Pancreas (tissue), 10 donors: Measurements from ENCODE around the gene PLEKHA3. TPM values are rescaled to one million over a fixed set of nuclear protein-coding genes. Genes with fewer than 3 reads are reported as not detected.

Source experiments
- ATAC-seq, 4 donors: fragments of 200-7000 bp; cut with Tn5 transposase; one replicate each; pipeline versions ENCODE4 v1.8.0 to v1.9.1; 2020; ENCODE audit warnings: mild to moderate bottlenecking in 4 of 4, moderate library complexity in 4 of 4
- DNase-seq, 6 donors: peaks; one replicate each; pipeline ENCODE4 v3.0.0-alpha.2; 2020
- FAIRE-seq: peaks from 2 replicates; lab custom pipeline; 2012; peaks lifted over from hg19 to GRCh38; lab: Jason Lieb, UNC
- H3K27ac ChIP-seq, 4 donors: fragments of 200-600 bp; sonication (generic); 1 replicate in 3 of 4; 2 replicates in 1 of 4; pipeline versions ENCODE4 v1.5.0 to v1.8.0; 2020
- H3K27me3 ChIP-seq, 4 donors: fragments of 200-600 bp; one replicate each; pipeline ENCODE4 v1.8.0; 2021
- H3K36me3 ChIP-seq, 3 donors: fragments of 200-600 bp; sonication (generic) in 1 of 3; one replicate each; pipeline versions ENCODE4 v1.5.0 to v1.8.0; 2020 to 2021
- H3K4me1 ChIP-seq, 3 donors: fragments of 200-600 bp; one replicate each; pipeline ENCODE4 v1.8.0; 2021
- H3K4me3 ChIP-seq, 4 donors: fragments of 200-600 bp; sonication (generic) in 2 of 4; one replicate each; pipeline versions ENCODE4 v1.5.0 to v1.8.0; 2020 to 2021
- H3K9me3 ChIP-seq, 4 donors: fragments of 200-600 bp; one replicate each; pipeline ENCODE4 v1.8.0; 2021
- CTCF ChIP-seq, 4 donors: fragments of 200-600 bp; sonication (generic) in 3 of 4; IDR thresholded peaks; one replicate each; pipeline versions ENCODE4 v1.5.0 to v1.8.0; 2021; ENCODE audit warnings: antibody characterized with exemption in 4 of 4
- WGBS, 2 donors: extraction: QIAGEN DNeasy Blood & Tissue Kit; methylation state at CpG; one replicate each; pipeline ENCODE4 v1.1.7; 2013; 5-methylcytosine and 5-hydroxymethylcytosine counted together
- intact Hi-C, 3 donors: fragments of 100-400 bp; cut with DNase I; formaldehyde crosslinking; loops; one replicate each; pipeline versions ENCODE4 v1.11.1 to v1.14.2; 2022
- polyA plus RNA-seq, 2 donors: library from polyadenylated mRNA; stranded (reverse); fragments of 200-250 nt; gene quantifications; one replicate each; pipeline ENCODE4 v1.2.3, GENCODE V29; 2013
- total RNA-seq, 6 donors: library from RNA; stranded (reverse); fragmentation: NEBNext Ultra II Directional in 4 of 6; extraction: Animal tissue kit (Norgen Biotek cat#: 25700) in 4 of 6; gene quantifications; one replicate each; pipeline versions ENCODE4 v1.2.1 to v1.2.4, GENCODE V29; 2021 to 2023
- donor health status: healthy with polysubstance abuse.
- donor health status: DM: no; HTN: no; CAD: no; lungs with moderate emphysema.
- donor health status: DM: no; HTN: no; CAD: no.
- donor health status: control.
- donor health status: control.
- donor health status: Bipolar disorder and iron deficiency.
- donor health status: DM: yes; HTN: yes; CAD: no.
- donor health status: DM: no; HTN: no; CAD: no.
- donor health status: DM: no; HTN: no; CAD: no.
- donor health status: DM: yes; HTN: yes; CAD: no.

PLEKHA3 gene
- total and polyA plus RNA-seq, 8 donors, result 1.2 to 18.6 (median 10.8) TPM

- no peak for TF ChIP-seq CTCF (IDR thresholded peaks at IDR 0.05)
- no peaks in the 10 kb centered on the region for H3K27me3 ChIP-seq
- DNase-seq (no peak), ATAC-seq (no peak), FAIRE-seq (no peak)
- peaks cover 0 to 13% (median 0%) of the 10 kb centered on the region in 3 donors for H3K36me3 ChIP-seq
- no peak overlapping the region for H3K4me3 ChIP-seq
- WGBS, 2 donors, result 78 to 87% methylated on average over 2 of the region's 2 CpGs
- no peaks in the 10 kb centered on the region for H3K4me1 ChIP-seq
- no peaks in the 10 kb centered on the region for H3K9me3 ChIP-seq
- intact Hi-C loops, result no loop called here
- H3K27ac ChIP-seq, result no peak overlapping the region
Measured at GRCh38 chr2:178529194-178529593, 48.9 kb downstream of the PLEKHA3 start.

GRCh38 chr2:178530131-178530530 lies 49.9 kb downstream of the PLEKHA3 start:
- DNase-seq (no peak), FAIRE-seq (no peak), ATAC-seq (no peak)
- no peak for TF ChIP-seq CTCF (IDR thresholded peaks at IDR 0.05)
- no peak overlapping the region for H3K27ac ChIP-seq
- no peaks in the 10 kb centered on the region for H3K9me3 ChIP-seq
- H3K4me1 ChIP-seq, result no peaks in the 10 kb centered on the region
- no peaks in the 10 kb centered on the region for H3K27me3 ChIP-seq
- peaks cover 0 to 21% (median 0%) of the 10 kb centered on the region in 3 donors for H3K36me3 ChIP-seq
- 81 to 94% methylated on average over 2 of the region's 2 CpGs for WGBS, 2 donors
- intact Hi-C loops, result no loop called here
- H3K4me3 ChIP-seq, result no peak overlapping the region

GRCh38 chr2:178530625-178531142 lies 50.4 kb downstream of the PLEKHA3 start:
- H3K36me3 ChIP-seq, result peaks cover 0 to 27% (median 0%) of the 10 kb centered on the region in 3 donors
- no peak overlapping the region for H3K27ac ChIP-seq
- no peak for FAIRE-seq
- H3K27me3 ChIP-seq, result no peaks in the 10 kb centered on the region
- no peak for DNase-seq
- WGBS, 2 donors, result 87 to 93% methylated on average over 8 of the region's 8 CpGs
- TF ChIP-seq CTCF (IDR thresholded peaks at IDR 0.05), result no peak
- ATAC-seq, result peak in 2 of 4 donors; percentile 34 to 47
- H3K9me3 ChIP-seq, result no peaks in the 10 kb centered on the region
- intact Hi-C loops, result no loop called here
- no peaks in the 10 kb centered on the region for H3K4me1 ChIP-seq
- H3K4me3 ChIP-seq, result no peak overlapping the region

GRCh38 chr2:178531168-178531567 lies 50.9 kb downstream of the PLEKHA3 start:
- Histone ChIP-seq H3K4me3 (no peak overlapping the region), H3K27ac (no peak overlapping the region), H3K36me3 (peaks cover 0 to 32% (median 0%) of the 10 kb centered on the region in 3 donors), H3K4me1 (no peaks in the 10 kb centered on the region), H3K9me3 (no peaks in the 10 kb centered on the region), H3K27me3 (no peaks in the 10 kb centered on the region)
- intact Hi-C loops, result no loop called here
- ATAC-seq, result no peak
- no peak for DNase-seq
- no peak for FAIRE-seq
- WGBS, 2 donors, result 93% methylated on average over 12 of the region's 12 CpGs
- no peak for TF ChIP-seq CTCF (IDR thresholded peaks at IDR 0.05)

- intact Hi-C loops, result no loop called here
Measured at GRCh38 chr2:178536037-178536436, 55.8 kb downstream of the PLEKHA3 start.

More at GRCh38 chr2:178536037-178536436, 55.8 kb downstream of the PLEKHA3 start:
- Histone ChIP-seq H3K4me3 (no peak overlapping the region), H3K9me3 (no peaks in the 10 kb centered on the region), H3K27ac (no peak overlapping the region), H3K36me3 (peaks cover 0 to 55% (median 9%) of the 10 kb centered on the region in 3 donors), H3K4me1 (no peaks in the 10 kb centered on the region), H3K27me3 (no peaks in the 10 kb centered on the region)
- DNase-seq (no peak), ATAC-seq (no peak), FAIRE-seq (no peak)
- WGBS, 2 donors, result 90 to 94% methylated on average over 4 of the region's 4 CpGs
- TF ChIP-seq CTCF (IDR thresholded peaks at IDR 0.05), result no peak
